Midbrain (tissue), 1 donor: ENCODE data around the gene SVBP.

Experiments used
- DNase-seq: peaks from one replicate; lab custom pipeline; 2025; lab: John Stamatoyannopoulos, UW

SVBP gene

GRCh38 chr1:42806171-42806570, 11.0 kb downstream of the SVBP start:
- no peak for DNase-seq

- DNase-seq: no peak
These were observed 15.2 kb downstream of the SVBP start for GRCh38 chr1:42801832-42802473.

DNA sequence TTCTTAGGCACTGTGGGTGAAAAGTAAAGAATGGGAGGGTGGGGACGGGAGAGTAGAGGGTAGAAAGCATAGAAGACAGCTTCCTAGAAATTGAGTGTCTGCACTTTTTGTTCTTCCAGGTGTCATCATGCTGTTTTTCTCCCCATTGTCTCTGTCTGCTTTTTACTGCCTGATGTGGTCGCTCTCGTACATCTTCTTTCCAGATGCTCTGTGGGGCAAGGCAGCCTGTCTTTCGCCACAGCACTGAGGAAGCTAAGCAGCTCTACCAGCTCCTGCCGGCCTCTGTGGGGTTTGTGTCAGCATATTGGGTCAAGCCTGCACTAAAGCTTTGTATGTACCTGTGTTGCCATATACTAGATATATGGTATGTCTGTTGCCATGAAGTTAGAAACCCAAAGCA, 19.2 kb downstream of the SVBP start:
- no peak for DNase-seq

GRCh38 chr1:42797414-42797813, 19.8 kb downstream of the SVBP start:
- DNase-seq: no peak

GRCh38 chr1:42793824-42794223, 23.4 kb downstream of the SVBP start:
- no peak for DNase-seq

DNA sequence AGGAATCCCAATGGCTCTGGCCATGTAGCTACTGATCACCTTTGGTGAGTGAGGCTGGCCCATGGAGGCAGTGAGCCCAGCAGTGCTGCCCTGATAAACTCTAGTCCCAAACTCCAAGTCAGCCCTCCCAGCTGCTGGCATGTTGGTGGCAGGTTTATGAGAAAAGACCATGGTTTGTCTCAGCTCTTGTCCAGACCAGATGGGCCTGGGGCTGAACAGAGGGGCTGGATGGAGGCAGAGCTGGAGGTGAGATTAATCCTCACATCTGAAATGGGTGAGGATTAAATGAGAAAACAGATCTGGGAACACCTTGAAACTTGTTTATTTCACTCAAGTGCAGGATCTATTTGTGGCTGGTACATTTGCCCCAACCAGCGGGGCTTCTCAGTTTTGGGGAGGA, 29.2 kb downstream of the SVBP start:
- DNase-seq: no peak

DNA sequence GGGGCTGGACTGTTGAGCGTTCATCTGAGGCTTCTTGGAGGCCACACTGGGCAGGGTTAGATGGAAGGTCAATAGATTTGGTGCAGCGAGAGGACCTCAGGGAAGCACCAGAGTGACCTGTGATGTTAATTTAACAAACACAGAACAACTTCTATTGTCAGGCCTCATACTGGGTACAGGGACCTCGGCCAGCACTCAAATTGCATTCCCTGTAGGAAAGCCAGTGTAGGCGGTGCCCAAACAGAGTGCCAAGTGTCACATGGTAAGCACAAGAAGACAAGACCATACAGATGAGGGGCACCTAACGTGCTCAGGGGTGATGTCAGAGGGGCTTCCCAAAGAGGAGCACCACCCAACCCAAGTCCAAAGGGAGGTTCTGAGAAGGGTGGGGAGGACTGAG, 31.1 kb downstream of the SVBP start:
- DNase-seq: no peak

- no peak for DNase-seq
These were observed 32.1 kb downstream of the SVBP start, which contains the start of gene TMEM269 for GRCh38 chr1:42784946-42785693. Gene TMEM269, plus strand, starts transcription at chr1:42784991. Its CDS starts 4,903 bp downstream, at chr1:42789894.

DNA sequence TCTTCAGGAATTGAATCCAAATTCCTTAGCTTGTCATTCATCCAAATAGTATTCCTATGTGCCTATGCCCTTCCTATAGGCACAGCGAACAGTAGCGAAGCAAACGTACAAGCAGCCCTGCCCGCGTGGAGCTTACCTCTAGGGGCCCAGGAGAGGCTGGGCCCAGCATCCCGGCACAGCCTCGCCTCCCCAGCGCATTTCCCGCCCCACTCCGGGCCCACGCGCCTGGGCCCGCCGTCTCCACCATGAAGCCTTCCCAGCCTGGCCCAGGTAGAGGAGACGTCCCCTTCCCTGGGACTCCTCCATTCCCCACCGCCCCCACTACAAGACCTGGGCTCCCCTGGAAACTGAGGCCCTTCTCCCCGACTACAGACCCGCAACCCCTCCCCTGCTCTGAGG, 32.7 kb downstream of the SVBP start:
- no peak for DNase-seq

- no peak for DNase-seq
These were observed 34.1 kb downstream of the SVBP start for GRCh38 chr1:42783092-42783491.

DNA sequence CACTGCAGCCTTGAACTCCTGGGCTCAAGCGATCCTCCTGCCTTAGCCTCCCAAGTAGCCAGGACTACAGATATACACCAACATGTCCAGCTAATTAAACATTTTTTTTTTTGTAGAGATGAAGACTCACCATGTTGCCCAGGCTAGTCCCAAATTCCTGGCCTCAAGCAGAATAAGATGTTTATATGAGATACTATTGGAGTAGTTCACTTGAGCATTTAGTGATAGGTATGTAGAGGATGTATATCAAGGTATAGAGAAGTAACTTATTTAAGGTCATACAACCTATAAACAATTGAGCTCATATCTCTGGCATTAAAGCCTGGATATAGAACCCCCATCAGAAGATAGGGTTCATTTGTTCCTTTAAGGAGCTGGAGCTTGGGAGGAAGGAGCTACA, 37.0 kb downstream of the SVBP start:
- no peak for DNase-seq

DNA sequence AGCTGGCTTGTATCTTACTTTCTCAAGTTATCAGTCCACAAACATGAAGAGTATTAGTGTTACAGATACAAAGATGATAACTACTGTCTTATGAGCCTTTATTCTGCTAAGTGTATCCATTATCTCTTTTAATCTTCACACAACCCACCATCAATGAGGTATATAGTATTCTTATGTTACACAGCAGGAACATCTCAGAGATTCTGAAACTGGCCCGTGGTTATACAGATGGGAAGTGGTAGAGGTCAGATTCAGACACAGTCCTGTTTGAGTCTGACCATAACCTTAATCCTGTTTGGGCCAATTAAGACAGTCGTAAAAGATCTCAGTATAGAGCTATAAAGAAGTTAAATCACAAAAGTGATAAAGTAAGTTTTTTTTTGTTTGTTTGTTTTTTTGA, 37.5 kb downstream of the SVBP start:
- DNase-seq: no peak

GRCh38 chr1:42777852-42778251, 39.3 kb downstream of the SVBP start:
- no peak for DNase-seq

- no peak for DNase-seq
These were observed 40.7 kb downstream of the SVBP start for GRCh38 chr1:42776502-42776901.

- DNase-seq: no peak
These were observed 42.2 kb downstream of the SVBP start for GRCh38 chr1:42774928-42775526.

- no peak for DNase-seq
These were observed 43.8 kb downstream of the SVBP start for GRCh38 chr1:42773420-42773819.

GRCh38 chr1:42769811-42770210, 47.4 kb downstream of the SVBP start:
- DNase-seq: no peak

GRCh38 chr1:42768172-42768571, 49.0 kb downstream of the SVBP start:
- DNase-seq: no peak

DNA sequence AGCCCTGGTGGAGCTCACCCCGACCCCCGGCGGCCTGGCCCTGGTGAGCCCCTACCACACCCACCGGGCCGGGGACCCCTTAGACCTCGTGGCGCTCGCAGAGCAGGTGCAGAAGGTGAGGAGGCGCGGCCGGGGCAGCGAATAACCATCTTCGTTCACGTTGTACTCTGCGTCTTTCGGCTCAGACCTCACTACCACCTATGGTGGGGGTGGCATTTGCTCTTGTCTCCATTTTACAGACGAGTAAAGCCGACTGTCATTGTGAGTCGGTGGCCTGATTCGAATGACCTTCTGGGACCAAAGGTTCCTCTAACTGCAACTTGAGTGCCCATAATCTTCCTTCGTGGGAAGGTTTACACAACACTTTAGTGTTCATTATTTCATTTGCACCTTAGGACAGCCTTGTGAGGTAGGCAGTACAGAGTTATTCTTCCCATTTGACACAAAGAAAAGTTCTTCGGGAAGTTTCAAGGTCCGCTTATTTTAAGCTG, 49.6 kb downstream of the SVBP start:
- no peak for DNase-seq

GRCh38 chr1:42766741-42767509, 50.3 kb downstream of the SVBP start, which contains the start of the genes C1orf50 and P3H1:
Gene C1orf50, plus strand, starts transcription at chr1:42767249. Its CDS starts 63 bp downstream, at chr1:42767312.
Gene P3H1, minus strand, starts transcription at chr1:42767028. Its CDS starts 57 bp downstream, at chr1:42766971.
- DNase-seq: peak; percentile 100

- peak; percentile 22 for DNase-seq
These were observed 51.1 kb downstream of the SVBP start for GRCh38 chr1:42765832-42766740.
